ENCODE data around the gene LCAT.

Gene LCAT

DNA sequence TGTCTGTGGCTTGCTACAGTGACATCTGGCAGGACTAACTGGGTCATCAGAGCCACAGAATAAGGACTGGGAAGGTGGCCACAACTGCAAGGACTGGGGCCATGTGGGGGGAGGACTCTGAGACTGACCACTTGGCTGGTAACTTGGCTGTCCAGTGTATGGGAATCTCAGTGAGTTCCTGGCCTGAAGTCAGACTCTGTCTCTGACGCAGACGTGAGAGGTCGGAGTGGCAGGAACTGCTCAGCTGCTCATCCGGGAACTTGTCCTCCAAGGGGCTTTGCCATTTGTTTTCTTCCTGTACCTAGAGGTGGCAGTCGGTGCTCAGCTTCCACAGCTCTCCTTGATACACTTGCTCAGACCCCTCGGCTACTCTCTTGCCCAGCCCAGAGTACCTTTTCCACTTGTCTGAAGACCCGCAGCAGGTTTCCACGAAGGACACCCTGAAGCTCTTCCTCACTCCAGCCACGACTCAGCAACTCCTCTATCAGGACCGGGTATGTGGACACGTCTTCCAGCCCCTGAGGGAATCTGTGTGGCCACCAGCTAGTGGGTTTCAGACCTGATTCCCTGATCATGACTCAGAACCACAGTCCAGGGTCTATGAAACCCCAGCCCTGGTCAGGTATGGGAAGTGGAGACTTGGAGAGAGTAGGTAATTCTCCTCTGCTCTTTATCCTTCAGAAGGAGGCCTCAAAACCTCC, 43.7 kb upstream of the LCAT start:
- H3K4me3 ChIP-seq (ENCODE audit: low read depth, low read length), result no peak overlapping the region
- TF ChIP-seq CTCF (conservative IDR thresholded peaks at IDR 0.05; ENCODE audit: low read depth, low read length), result no peak
- DNase-seq (ENCODE audit: low read depth), result peak; percentile 50

GRCh38 chr16:67986949-67987348, 43.0 kb upstream of the LCAT start:
- TF ChIP-seq CTCF (conservative IDR thresholded peaks at IDR 0.05; ENCODE audit: low read depth, low read length), result no peak
- no peak for DNase-seq (ENCODE audit: low read depth)
- H3K4me3 ChIP-seq (ENCODE audit: low read depth, low read length), result no peak overlapping the region

GRCh38 chr16:67982011-67982696, 38.2 kb upstream of the LCAT start:
- no peak overlapping the region for H3K4me3 ChIP-seq (ENCODE audit: low read depth, low read length)
- TF ChIP-seq CTCF (conservative IDR thresholded peaks at IDR 0.05; ENCODE audit: low read depth, low read length), result no peak
- no peak for DNase-seq (ENCODE audit: low read depth)

DNA sequence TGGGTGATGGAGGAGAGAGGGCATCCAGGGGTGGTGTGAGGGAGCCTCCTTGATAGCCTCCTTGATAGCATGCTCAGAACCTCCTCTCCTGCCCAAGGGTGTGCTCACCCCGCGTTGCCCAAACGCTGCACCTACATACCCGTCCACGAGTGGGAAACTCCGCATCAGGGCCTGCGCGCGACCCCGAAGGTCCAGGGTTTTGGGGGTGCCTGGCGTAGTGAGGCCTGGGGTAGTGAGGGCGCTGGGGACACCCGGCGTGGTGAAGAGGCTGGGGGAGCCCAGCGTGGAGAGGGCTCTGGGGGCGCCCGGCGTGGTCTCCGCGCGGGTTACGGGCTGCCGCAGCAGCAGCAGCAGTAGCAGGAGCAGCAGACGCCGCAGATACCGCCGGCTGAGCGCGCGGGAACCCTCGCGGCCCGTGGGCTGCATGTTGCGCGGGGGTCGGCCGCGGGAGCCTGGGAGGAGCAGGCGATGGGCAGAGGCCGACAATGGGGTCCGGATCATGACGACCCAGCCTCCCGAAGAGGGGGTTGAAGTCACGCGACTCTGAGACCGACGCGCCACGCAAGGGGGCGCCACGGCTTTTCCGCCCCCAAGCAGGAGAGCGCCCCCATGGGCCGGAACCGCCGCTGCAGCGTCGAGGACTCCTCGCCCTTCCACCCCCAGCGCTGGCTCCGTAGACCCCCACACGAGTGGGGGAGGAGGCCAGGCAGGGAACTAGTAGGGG, 36.2 kb upstream of the LCAT start, which contains the start of gene DPEP3:
TSS of gene DPEP3 (minus strand) at position 545 of the 724 bp plus-strand sequence. CDS start at position 426, 119 bp downstream.
- no peak for DNase-seq (ENCODE audit: low read depth)
- TF ChIP-seq CTCF (conservative IDR thresholded peaks at IDR 0.05; ENCODE audit: low read depth, low read length), result peak; percentile 46
- no peak within 1 kb of the TSS for H3K4me3 ChIP-seq (ENCODE audit: low read depth, low read length)

- TF ChIP-seq CTCF (conservative IDR thresholded peaks at IDR 0.05; ENCODE audit: low read depth, low read length), result no peak
- H3K4me3 ChIP-seq (ENCODE audit: low read depth, low read length), result no peak overlapping the region
- DNase-seq (ENCODE audit: low read depth), result no peak
Observed at GRCh38 chr16:67977469-67978227, 33.7 kb upstream of the LCAT start.

- DNase-seq (ENCODE audit: low read depth), result no peak
- H3K4me3 ChIP-seq (ENCODE audit: low read depth, low read length), result no peak overlapping the region
- TF ChIP-seq CTCF (conservative IDR thresholded peaks at IDR 0.05; ENCODE audit: low read depth, low read length), result no peak
Observed at GRCh38 chr16:67977005-67977404, 33.1 kb upstream of the LCAT start.
